Measurements from ENCODE around the gene SND1.

SND1 gene

DNA sequence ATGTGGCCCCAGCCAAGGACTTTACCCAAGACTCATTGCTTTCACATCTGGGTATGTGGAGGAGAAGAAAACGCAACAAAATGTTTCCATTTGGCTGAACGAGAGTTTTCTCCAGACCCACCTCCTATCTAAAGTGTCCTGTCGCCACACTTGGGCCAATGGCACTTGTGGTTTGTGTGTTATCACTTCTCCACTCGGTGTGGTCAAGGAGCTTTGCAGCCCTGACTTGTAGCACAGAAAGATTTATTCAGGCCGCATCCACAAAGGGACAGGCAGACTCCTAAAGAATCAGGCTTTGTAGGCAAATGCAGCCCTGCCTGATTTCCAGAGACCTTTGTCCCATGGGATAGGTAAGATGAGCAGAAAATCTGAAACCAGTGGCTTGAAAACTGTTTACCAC lies 392.1 kb downstream of the SND1 start:
- H3K79me1 ChIP-seq (replicated peaks; ENCODE audit: low read length, poor library complexity, severe bottlenecking) = peaks cover 33% of the 10 kb centered on the region
- H2AFZ ChIP-seq (ENCODE audit: low read depth, low read length) = no peak overlapping the region
- H2AK5ac ChIP-seq (ENCODE audit: low read length, severe bottlenecking) = no peak overlapping the region
- no peak overlapping the region for H4K8ac ChIP-seq (ENCODE audit: low read length)
- peaks cover 6 to 7% of the 10 kb centered on the region in 2 experiments for H3K36me3 ChIP-seq (ENCODE audit: control insufficient read depth in 1 of 2, insufficient read depth in 2 of 2, low read depth in 1 of 2, low read length in 2 of 2)
- no peak overlapping the region for H2BK120ac ChIP-seq (ENCODE audit: low read depth, low read length)
- H3K4me1 ChIP-seq (ENCODE audit: control insufficient read depth, insufficient read depth, low read depth, low read length) = no peaks in the 10 kb centered on the region
- H3K9ac ChIP-seq (ENCODE audit: low read length) = no peak overlapping the region
- 71% methylated on average over 5 of the region's 5 CpGs for WGBS
- no peak overlapping the region for H4K91ac ChIP-seq (ENCODE audit: low read length)
- H3K27ac ChIP-seq (ENCODE audit: low read length, poor library complexity, severe bottlenecking) = no peak overlapping the region
- H3K18ac ChIP-seq (ENCODE audit: low read depth in 1 of 2, low read length in 2 of 2) = no peak overlapping the region
- no peak overlapping the region for H2BK15ac ChIP-seq (ENCODE audit: low read depth, poor library complexity, severe bottlenecking)
- H3K4me2 ChIP-seq (ENCODE audit: low read length, poor library complexity, severe bottlenecking) = no peak overlapping the region
- H3K14ac ChIP-seq (ENCODE audit: low read length in 2 of 2) = no peak overlapping the region
- H3K4ac ChIP-seq (ENCODE audit: low read depth in 1 of 2, low read length in 2 of 2) = no peak overlapping the region
- no peaks in the 10 kb centered on the region for H3K27me3 ChIP-seq (ENCODE audit: control insufficient read depth in 1 of 2, insufficient read depth in 1 of 2, low read length in 2 of 2)
- H2BK5ac ChIP-seq (ENCODE audit: low read depth, low read length, poor library complexity, severe bottlenecking) = no peak overlapping the region
- H3K9me3 ChIP-seq (ENCODE audit: control insufficient read depth, low read length) = no peaks in the 10 kb centered on the region
- H3K23ac ChIP-seq (ENCODE audit: low read length in 2 of 2) = no peak overlapping the region
- no peak overlapping the region for H3K4me3 ChIP-seq (ENCODE audit: insufficient read depth in 1 of 2, low read depth in 1 of 2, low read length in 2 of 2)
- DNase-seq = no peak
- no peak overlapping the region for H2BK12ac ChIP-seq (ENCODE audit: low read length in 2 of 2)

DNA sequence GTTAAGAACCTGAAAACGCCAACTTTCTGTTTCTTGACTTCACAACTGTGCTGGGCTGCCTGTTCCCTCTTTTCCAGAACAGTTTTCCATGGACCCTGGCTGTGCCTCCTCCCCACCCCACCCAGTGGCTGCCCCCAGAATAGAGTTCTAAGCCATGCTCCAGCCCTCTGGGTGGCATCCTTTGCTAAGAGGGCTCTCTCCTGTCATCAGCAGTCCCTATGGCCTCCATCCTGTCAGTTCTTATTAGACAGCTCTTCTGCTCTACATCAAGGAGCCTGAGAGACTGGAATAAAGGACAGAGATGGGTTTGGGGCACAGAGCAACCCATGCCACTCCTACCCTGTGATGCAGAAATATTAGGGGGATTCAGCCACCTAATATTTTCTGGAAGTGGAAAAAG lies 393.2 kb downstream of the SND1 start:
- no peak overlapping the region for H3K18ac ChIP-seq (ENCODE audit: low read depth in 1 of 2, low read length in 2 of 2)
- no peak overlapping the region for H3K4ac ChIP-seq (ENCODE audit: low read depth in 1 of 2, low read length in 2 of 2)
- H4K8ac ChIP-seq (ENCODE audit: low read length) = no peak overlapping the region
- H2AK5ac ChIP-seq (ENCODE audit: low read length, severe bottlenecking) = no peak overlapping the region
- no peak overlapping the region for H3K23ac ChIP-seq (ENCODE audit: low read length in 2 of 2)
- H3K79me1 ChIP-seq (replicated peaks; ENCODE audit: low read length, poor library complexity, severe bottlenecking) = peaks cover 33% of the 10 kb centered on the region
- no peak overlapping the region for H3K9ac ChIP-seq (ENCODE audit: low read length)
- no peak overlapping the region for H3K14ac ChIP-seq (ENCODE audit: low read length in 2 of 2)
- 97% methylated on average over 1 of the region's 1 CpG for WGBS
- H2BK5ac ChIP-seq (ENCODE audit: low read depth, low read length, poor library complexity, severe bottlenecking) = no peak overlapping the region
- H3K36me3 ChIP-seq (ENCODE audit: control insufficient read depth in 1 of 2, insufficient read depth in 2 of 2, low read depth in 1 of 2, low read length in 2 of 2) = peaks cover 6 to 7% of the 10 kb centered on the region in 2 experiments
- H2BK15ac ChIP-seq (ENCODE audit: low read depth, poor library complexity, severe bottlenecking) = no peak overlapping the region
- no peak overlapping the region for H4K91ac ChIP-seq (ENCODE audit: low read length)
- DNase-seq = no peak
- no peak overlapping the region for H3K4me3 ChIP-seq (ENCODE audit: insufficient read depth in 1 of 2, low read depth in 1 of 2, low read length in 2 of 2)
- no peaks in the 10 kb centered on the region for H3K4me1 ChIP-seq (ENCODE audit: control insufficient read depth, insufficient read depth, low read depth, low read length)
- no peaks in the 10 kb centered on the region for H3K9me3 ChIP-seq (ENCODE audit: control insufficient read depth, low read length)
- no peaks in the 10 kb centered on the region for H3K27me3 ChIP-seq (ENCODE audit: control insufficient read depth in 1 of 2, insufficient read depth in 1 of 2, low read length in 2 of 2)
- no peak overlapping the region for H3K27ac ChIP-seq (ENCODE audit: low read length, poor library complexity, severe bottlenecking)
- no peak overlapping the region for H2AFZ ChIP-seq (ENCODE audit: low read depth, low read length)
- no peak overlapping the region for H3K4me2 ChIP-seq (ENCODE audit: low read length, poor library complexity, severe bottlenecking)
- H2BK12ac ChIP-seq (ENCODE audit: low read length in 2 of 2) = no peak overlapping the region
- H2BK120ac ChIP-seq (ENCODE audit: low read depth, low read length) = no peak overlapping the region

DNA sequence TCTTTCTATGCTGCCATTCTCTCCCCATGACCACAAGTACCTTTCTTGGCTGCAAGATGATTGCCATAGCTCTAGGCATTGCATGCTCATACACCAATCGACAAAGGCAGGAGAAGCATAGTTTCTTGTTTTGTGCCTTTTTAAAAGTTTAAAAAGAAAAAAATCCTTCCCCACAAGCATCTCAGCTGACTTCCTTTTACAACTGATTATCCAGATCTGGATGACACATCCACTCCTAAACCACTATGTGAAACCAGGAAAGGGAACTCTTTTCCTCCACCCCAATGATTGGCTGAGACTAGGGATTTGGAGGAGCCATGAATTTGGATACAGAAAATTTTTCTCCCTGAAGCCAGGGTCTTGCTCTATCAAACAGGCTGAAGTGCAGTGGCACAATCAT lies 393.8 kb downstream of the SND1 start:
- H2BK5ac ChIP-seq (ENCODE audit: low read depth, low read length, poor library complexity, severe bottlenecking) = no peak overlapping the region
- H3K14ac ChIP-seq (ENCODE audit: low read length in 2 of 2) = peak overlapping the region in 1 of 2 experiments; percentile 21
- peak overlapping the region; percentile 38 for H3K9ac ChIP-seq (ENCODE audit: low read length)
- no peak overlapping the region for H3K4me3 ChIP-seq (ENCODE audit: insufficient read depth in 1 of 2, low read depth in 1 of 2, low read length in 2 of 2)
- peak; percentile 41 for DNase-seq
- H4K8ac ChIP-seq (ENCODE audit: low read length) = no peak overlapping the region
- no peak overlapping the region for H3K4ac ChIP-seq (ENCODE audit: low read depth in 1 of 2, low read length in 2 of 2)
- 100% methylated on average over 1 of the region's 1 CpG for WGBS
- no peak overlapping the region for H2BK120ac ChIP-seq (ENCODE audit: low read depth, low read length)
- no peak overlapping the region for H4K91ac ChIP-seq (ENCODE audit: low read length)
- no peak overlapping the region for H2AFZ ChIP-seq (ENCODE audit: low read depth, low read length)
- H3K79me1 ChIP-seq (replicated peaks; ENCODE audit: low read length, poor library complexity, severe bottlenecking) = peaks cover 36% of the 10 kb centered on the region
- H3K9me3 ChIP-seq (ENCODE audit: control insufficient read depth, low read length) = no peaks in the 10 kb centered on the region
- no peaks in the 10 kb centered on the region for H3K4me1 ChIP-seq (ENCODE audit: control insufficient read depth, insufficient read depth, low read depth, low read length)
- H2BK15ac ChIP-seq (ENCODE audit: low read depth, poor library complexity, severe bottlenecking) = no peak overlapping the region
- H3K4me2 ChIP-seq (ENCODE audit: low read length, poor library complexity, severe bottlenecking) = no peak overlapping the region
- no peaks in the 10 kb centered on the region for H3K27me3 ChIP-seq (ENCODE audit: control insufficient read depth in 1 of 2, insufficient read depth in 1 of 2, low read length in 2 of 2)
- no peak overlapping the region for H3K23ac ChIP-seq (ENCODE audit: low read length in 2 of 2)
- H2BK12ac ChIP-seq (ENCODE audit: low read length in 2 of 2) = no peak overlapping the region
- H2AK5ac ChIP-seq (ENCODE audit: low read length, severe bottlenecking) = no peak overlapping the region
- no peak overlapping the region for H3K18ac ChIP-seq (ENCODE audit: low read depth in 1 of 2, low read length in 2 of 2)
- peaks cover 7% of the 10 kb centered on the region in 2 experiments for H3K36me3 ChIP-seq (ENCODE audit: control insufficient read depth in 1 of 2, insufficient read depth in 2 of 2, low read depth in 1 of 2, low read length in 2 of 2)
- H3K27ac ChIP-seq (ENCODE audit: low read length, poor library complexity, severe bottlenecking) = no peak overlapping the region

DNA sequence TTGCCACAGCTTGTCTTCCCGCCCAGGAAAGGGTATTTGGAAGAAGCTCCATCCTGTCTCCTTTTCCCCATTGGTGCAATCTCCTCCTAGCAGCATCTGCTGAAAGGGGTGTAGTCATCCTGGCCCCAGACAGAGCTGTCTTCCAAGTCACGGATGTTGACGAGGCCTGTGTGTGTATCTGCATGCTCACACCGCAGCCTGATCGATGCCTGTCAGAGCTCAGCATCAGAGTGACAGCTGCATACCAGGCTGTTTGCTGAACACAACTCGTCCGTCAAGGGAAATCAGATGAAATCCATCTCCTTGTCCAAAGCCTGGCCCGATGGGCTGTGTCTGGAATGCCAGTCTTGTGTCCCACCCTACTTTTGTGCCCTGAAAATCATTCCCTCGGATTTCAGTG lies 400.4 kb downstream of the SND1 start:
- H2BK120ac ChIP-seq (ENCODE audit: low read depth, low read length) = no peak overlapping the region
- no peak overlapping the region for H3K4me2 ChIP-seq (ENCODE audit: low read length, poor library complexity, severe bottlenecking)
- H4K91ac ChIP-seq (ENCODE audit: low read length) = no peak overlapping the region
- H3K9me3 ChIP-seq (ENCODE audit: control insufficient read depth, low read length) = no peaks in the 10 kb centered on the region
- H3K18ac ChIP-seq (ENCODE audit: low read depth in 1 of 2, low read length in 2 of 2) = peak overlapping the region in 1 of 2 experiments; percentile 56
- no peak overlapping the region for H3K23ac ChIP-seq (ENCODE audit: low read length in 2 of 2)
- peaks cover 13% of the 10 kb centered on the region for H3K4me1 ChIP-seq (ENCODE audit: control insufficient read depth, insufficient read depth, low read depth, low read length)
- no peak overlapping the region for H3K27ac ChIP-seq (ENCODE audit: low read length, poor library complexity, severe bottlenecking)
- no peak overlapping the region for H3K4ac ChIP-seq (ENCODE audit: low read depth in 1 of 2, low read length in 2 of 2)
- no peak overlapping the region for H2AK5ac ChIP-seq (ENCODE audit: low read length, severe bottlenecking)
- H2BK5ac ChIP-seq (ENCODE audit: low read depth, low read length, poor library complexity, severe bottlenecking) = no peak overlapping the region
- H3K14ac ChIP-seq (ENCODE audit: low read length in 2 of 2) = no peak overlapping the region
- DNase-seq = no peak
- H3K4me3 ChIP-seq (ENCODE audit: insufficient read depth in 1 of 2, low read depth in 1 of 2, low read length in 2 of 2) = no peak overlapping the region
- H2BK15ac ChIP-seq (ENCODE audit: low read depth, poor library complexity, severe bottlenecking) = no peak overlapping the region
- H3K36me3 ChIP-seq (ENCODE audit: control insufficient read depth in 1 of 2, insufficient read depth in 2 of 2, low read depth in 1 of 2, low read length in 2 of 2) = peaks cover 15 to 17% of the 10 kb centered on the region in 2 experiments
- no peak overlapping the region for H2AFZ ChIP-seq (ENCODE audit: low read depth, low read length)
- peak overlapping the region in 1 of 2 experiments; percentile 29 for H2BK12ac ChIP-seq (ENCODE audit: low read length in 2 of 2)
- H3K27me3 ChIP-seq (ENCODE audit: control insufficient read depth in 1 of 2, insufficient read depth in 1 of 2, low read length in 2 of 2) = no peaks in the 10 kb centered on the region
- H4K8ac ChIP-seq (ENCODE audit: low read length) = no peak overlapping the region
- WGBS = 95% methylated on average over 9 of the region's 9 CpGs
- H3K9ac ChIP-seq (ENCODE audit: low read length) = no peak overlapping the region
- peaks cover 40% of the 10 kb centered on the region for H3K79me1 ChIP-seq (replicated peaks; ENCODE audit: low read length, poor library complexity, severe bottlenecking)
